Liver (tissue), 3 donors: Measurements from ENCODE around the gene CCDC66.

Source experiments
- ATF3 ChIP-seq: IDR thresholded peaks from 2 replicates; pipeline ENCODE4 v1.6.1; 2016; ENCODE audit warnings: antibody characterized with exemption
- CTCF ChIP-seq: fragments of 150-350 bp; IDR thresholded peaks from 2 replicates; pipeline ENCODE4 v1.5.1; 2017; ENCODE audit warnings: improper control_type of control experiment, low read depth, low read length; ENCODE audit not compliant: missing input control
- EGR1 ChIP-seq, 2 donors: IDR thresholded peaks; 2 replicates each; pipeline ENCODE4 v1.6.1; 2016 to 2018; ENCODE audit warnings: antibody characterized with exemption in 2 of 2, low read depth in 2 of 2
- FOXA1 ChIP-seq: IDR thresholded peaks from 2 replicates; pipeline ENCODE4 v1.6.1; 2016; ENCODE audit warnings: antibody characterized with exemption
- GABPA ChIP-seq, 2 donors: IDR thresholded peaks in 1 of 2; conservative IDR thresholded peaks in 1 of 2; 2 replicates each; pipeline ENCODE4 v1.6.1; 2016; ENCODE audit warnings: antibody characterized with exemption in 2 of 2, mild to moderate bottlenecking in 1 of 2, moderate library complexity in 1 of 2
- HNF4A ChIP-seq, 2 donors: conservative IDR thresholded peaks; 2 replicates each; pipeline ENCODE4 v1.6.1; 2016; ENCODE audit warnings: antibody characterized with exemption in 2 of 2, mild to moderate bottlenecking in 2 of 2
- MAX ChIP-seq: IDR thresholded peaks from 2 replicates; pipeline ENCODE4 v1.6.1; 2016; ENCODE audit warnings: antibody characterized with exemption
- RAD21 ChIP-seq, 2 donors: IDR thresholded peaks; 2 replicates each; pipeline ENCODE4 v1.6.1; 2016; ENCODE audit warnings: antibody characterized with exemption in 2 of 2, mild to moderate bottlenecking in 2 of 2
- REST ChIP-seq: IDR thresholded peaks from 2 replicates; pipeline ENCODE4 v1.6.1; 2016; ENCODE audit warnings: antibody characterized with exemption, mild to moderate bottlenecking
- SP1 ChIP-seq: IDR thresholded peaks from 2 replicates; pipeline ENCODE4 v1.6.1; 2018; ENCODE audit warnings: antibody characterized with exemption, mild to moderate bottlenecking
- TAF1 ChIP-seq: conservative IDR thresholded peaks from 2 replicates; pipeline ENCODE4 v1.6.1; 2016; ENCODE audit warnings: antibody characterized with exemption, mild to moderate bottlenecking
- YY1 ChIP-seq: IDR thresholded peaks from 2 replicates; pipeline ENCODE4 v1.6.1; 2016; ENCODE audit warnings: antibody characterized with exemption, mild to moderate bottlenecking
- donor health status: healthy.
- donor health status: healthy.

- TF ChIP-seq RAD21 (IDR thresholded peaks at IDR 0.05) = no peak
- no peak for TF ChIP-seq FOXA1
- peak; percentile 29 for TF ChIP-seq CTCF
- TF ChIP-seq EGR1 (IDR thresholded peaks at IDR 0.05; ENCODE audit: low read depth in 2 of 2) = no peak
- no peak for TF ChIP-seq TAF1
- no peak for TF ChIP-seq MAX
- TF ChIP-seq REST = no peak
- TF ChIP-seq GABPA (IDR thresholded peaks at IDR 0.05 in 1 of 2, conservative IDR thresholded peaks at IDR 0.05 in 1 of 2) = no peak
- no peak for TF ChIP-seq YY1
- TF ChIP-seq ATF3 = no peak
- TF ChIP-seq SP1 = peak; percentile 91
- TF ChIP-seq HNF4A (conservative IDR thresholded peaks at IDR 0.05) = no peak
These were observed at the start of gene CCDC66 for GRCh38 chr3:56556908-56557830.
